Measurements from ENCODE around the gene CCDC81.
"Not testable (repeated sequence)": the region's sequence is repeated elsewhere in the genome, so short reads cannot be mapped to it uniquely, and the experiment has no call there.

The CCDC81 gene

DNA sequence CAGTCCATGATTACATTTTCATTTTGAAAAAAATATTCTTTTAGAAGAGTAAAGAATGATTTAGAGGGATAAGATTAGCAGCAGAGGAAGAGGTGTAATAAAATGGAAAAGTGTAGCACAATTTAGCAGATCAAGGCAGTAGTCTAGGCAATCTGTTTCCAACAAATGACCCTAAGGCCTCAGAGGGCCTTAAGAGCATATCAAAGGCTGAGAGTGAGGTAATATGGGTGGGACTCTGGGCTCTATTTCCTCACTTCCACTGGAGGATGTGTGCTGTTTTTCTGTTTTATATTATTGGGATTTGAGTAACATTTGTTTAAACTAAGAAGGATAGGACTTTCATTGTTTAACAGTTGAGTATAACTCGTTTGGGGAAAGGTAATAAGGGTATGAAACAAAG is 28.8 kb downstream of the CCDC81 start:
- Mint-ChIP-seq H3K4me1 (peaks cover 3% of the 10 kb centered on the region), H3K27me3 (no peaks in the 10 kb centered on the region), H3K4me3 (no peak overlapping the region), H3K27ac (no peak overlapping the region), H3K36me3 (peaks cover 4% of the 10 kb centered on the region), H3K9me3 (no peaks in the 10 kb centered on the region)
- DNase-seq (ENCODE audit: low spot score in 2 of 2) (no peak), ATAC-seq (ENCODE audit: low read depth) (no peak)

DNA sequence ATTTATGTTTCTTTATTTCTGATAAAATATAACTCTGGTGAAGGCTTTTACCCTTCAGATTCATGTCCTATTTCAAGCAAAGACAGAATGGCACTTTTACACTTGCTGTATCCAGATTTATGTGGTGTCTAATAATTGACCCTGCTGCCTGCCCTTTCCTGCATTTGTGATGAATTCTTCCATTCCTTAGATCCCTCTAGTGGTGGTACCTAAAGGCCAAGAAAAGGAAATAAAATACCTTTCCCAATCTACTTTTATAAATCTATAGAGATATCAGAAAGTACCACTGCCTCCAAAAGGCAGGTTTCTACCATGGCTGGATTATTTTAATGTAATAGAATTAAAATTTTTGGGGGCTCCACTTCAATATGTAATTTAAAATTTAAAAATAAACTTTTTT is 34.2 kb downstream of the CCDC81 start:
- H3K4me1 Mint-ChIP-seq, result no peaks in the 10 kb centered on the region
- ATAC-seq (ENCODE audit: low read depth), result no peak
- DNase-seq (ENCODE audit: low spot score in 2 of 2), result no peak
- no peak overlapping the region for H3K4me3 Mint-ChIP-seq
- no peaks in the 10 kb centered on the region for H3K27me3 Mint-ChIP-seq
- H3K9me3 Mint-ChIP-seq, result no peaks in the 10 kb centered on the region
- H3K27ac Mint-ChIP-seq, result no peak overlapping the region
- H3K36me3 Mint-ChIP-seq, result peaks cover 3% of the 10 kb centered on the region

DNA sequence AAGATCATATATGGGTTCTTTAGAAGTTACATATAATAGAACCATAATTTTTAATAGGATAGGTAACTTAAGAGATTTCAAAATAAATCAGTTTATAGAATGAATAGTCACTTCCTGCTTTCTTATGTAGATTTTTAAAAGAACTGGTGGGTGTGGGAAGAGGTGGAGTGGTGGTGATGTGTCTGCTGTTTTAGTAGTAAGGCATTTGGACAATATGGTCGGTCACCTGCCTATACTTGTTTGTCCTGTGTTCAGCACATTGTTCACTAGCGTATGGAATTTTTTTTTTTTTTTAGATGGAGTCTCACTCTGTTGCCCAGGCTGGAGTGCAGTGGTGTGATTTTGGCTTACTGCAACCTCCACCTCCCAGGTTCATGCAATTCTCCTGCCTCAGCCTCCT is 39.3 kb downstream of the CCDC81 start:
- Mint-ChIP-seq H3K27me3 (no peaks in the 10 kb centered on the region), H3K4me1 (no peaks in the 10 kb centered on the region), H3K36me3 (peaks cover 2% of the 10 kb centered on the region), H3K4me3 (no peak overlapping the region), H3K9me3 (no peaks in the 10 kb centered on the region), H3K27ac (no peak overlapping the region)
- DNase-seq (ENCODE audit: low spot score in 2 of 2), result no peak
- no peak for ATAC-seq (ENCODE audit: low read depth)

DNA sequence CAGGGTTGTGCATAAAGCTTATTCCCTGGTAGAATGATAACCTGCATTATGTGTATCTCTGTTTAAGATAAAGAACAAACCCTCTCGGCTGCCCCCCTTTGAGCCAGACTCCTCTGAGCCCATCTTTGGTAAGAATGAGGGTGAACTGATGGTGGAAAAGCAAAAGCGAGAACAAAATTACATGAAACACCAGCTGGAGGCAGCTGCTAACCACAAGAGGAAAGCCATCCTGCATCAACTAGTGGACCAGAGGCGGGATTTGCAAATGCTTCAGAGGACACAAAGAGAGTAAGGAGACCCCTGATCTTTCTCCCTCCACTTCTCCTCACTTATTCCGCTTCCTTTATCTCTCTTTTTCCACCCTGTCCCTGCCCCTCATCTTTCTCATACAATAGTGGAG is 40.3 kb downstream of the CCDC81 start:
- DNase-seq (ENCODE audit: low spot score in 2 of 2) (no peak), ATAC-seq (ENCODE audit: low read depth) (no peak)
- no peaks in the 10 kb centered on the region for H3K9me3 Mint-ChIP-seq
- no peak overlapping the region for H3K4me3 Mint-ChIP-seq
- no peaks in the 10 kb centered on the region for H3K27me3 Mint-ChIP-seq
- H3K4me1 Mint-ChIP-seq, result no peaks in the 10 kb centered on the region
- H3K27ac Mint-ChIP-seq, result no peak overlapping the region
- peaks cover 2% of the 10 kb centered on the region for H3K36me3 Mint-ChIP-seq

GRCh38 chr11:86416494-86416893 is 41.8 kb downstream of the CCDC81 start:
- no peaks in the 10 kb centered on the region for H3K9me3 Mint-ChIP-seq
- ATAC-seq (ENCODE audit: low read depth) (no peak), DNase-seq (ENCODE audit: low spot score in 2 of 2) (no peak)
- peaks cover 2% of the 10 kb centered on the region for H3K36me3 Mint-ChIP-seq
- H3K27me3 Mint-ChIP-seq, result no peaks in the 10 kb centered on the region
- no peaks in the 10 kb centered on the region for H3K4me1 Mint-ChIP-seq
- no peak overlapping the region for H3K27ac Mint-ChIP-seq
- H3K4me3 Mint-ChIP-seq, result no peak overlapping the region

DNA sequence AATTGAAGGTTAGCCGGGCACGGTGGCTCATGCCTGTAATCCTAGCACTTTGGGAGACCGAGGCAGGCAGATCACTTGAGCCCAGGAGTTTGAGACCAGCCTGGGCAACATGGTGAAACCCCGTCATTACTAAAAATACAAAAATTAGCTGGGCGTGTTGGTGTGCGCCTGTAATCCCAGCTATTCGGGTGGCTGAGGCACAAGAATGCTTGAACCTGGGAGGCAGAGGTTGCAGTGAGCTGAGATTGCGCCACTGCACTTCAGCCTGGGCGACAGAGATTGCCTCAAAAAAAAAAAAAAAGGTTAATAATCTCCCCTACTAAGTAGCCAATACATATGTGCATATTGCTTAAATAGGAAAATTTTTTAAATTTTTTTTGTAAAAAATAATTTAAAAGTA is 42.3 kb downstream of the CCDC81 start:
- DNase-seq (ENCODE audit: low spot score in 2 of 2); ATAC-seq (ENCODE audit: low read depth); H3K4me3 Mint-ChIP-seq; H3K9me3 Mint-ChIP-seq; H3K27ac Mint-ChIP-seq; H3K4me1 Mint-ChIP-seq; H3K27me3 Mint-ChIP-seq; H3K36me3 Mint-ChIP-seq: not testable (repeated sequence)

GRCh38 chr11:86418106-86418505 is 43.4 kb downstream of the CCDC81 start:
- ATAC-seq (ENCODE audit: low read depth), result no peak
- H3K36me3 Mint-ChIP-seq, result peaks cover 2% of the 10 kb centered on the region
- DNase-seq (ENCODE audit: low spot score in 2 of 2), result no peak
- no peak overlapping the region for H3K4me3 Mint-ChIP-seq
- no peak overlapping the region for H3K27ac Mint-ChIP-seq
- no peaks in the 10 kb centered on the region for H3K27me3 Mint-ChIP-seq
- no peaks in the 10 kb centered on the region for H3K9me3 Mint-ChIP-seq
- H3K4me1 Mint-ChIP-seq, result no peaks in the 10 kb centered on the region

DNA sequence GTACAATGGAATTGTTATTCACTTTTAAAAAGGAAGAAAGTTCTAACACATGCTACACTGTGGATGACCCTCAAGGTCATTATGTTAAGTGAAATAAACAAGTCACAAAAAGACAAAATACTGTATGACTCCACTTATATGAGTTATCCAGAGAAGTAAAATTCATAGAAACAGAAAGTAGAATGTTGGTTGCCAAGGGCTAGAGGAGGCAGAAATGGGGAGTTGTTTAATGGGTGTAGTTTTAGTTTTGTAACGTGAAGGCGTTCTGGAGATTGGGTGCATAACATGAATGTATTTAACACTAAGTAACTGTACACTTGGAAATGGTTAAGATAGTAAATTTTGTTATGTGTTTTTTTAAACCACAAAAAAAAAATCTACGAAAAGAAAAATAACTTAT is 43.8 kb downstream of the CCDC81 start:
- ATAC-seq (ENCODE audit: low read depth), result no peak
- H3K9me3 Mint-ChIP-seq, result no peaks in the 10 kb centered on the region

GRCh38 chr11:86418917-86419316 is 44.2 kb downstream of the CCDC81 start:
- Mint-ChIP-seq H3K4me3 (no peak overlapping the region), H3K4me1 (no peaks in the 10 kb centered on the region), H3K9me3 (no peaks in the 10 kb centered on the region), H3K36me3 (peaks cover 2% of the 10 kb centered on the region), H3K27ac (no peak overlapping the region), H3K27me3 (no peaks in the 10 kb centered on the region)
- DNase-seq (ENCODE audit: low spot score in 2 of 2), result no peak
- no peak for ATAC-seq (ENCODE audit: low read depth)

More for the DNA sequence above, 43.8 kb downstream of the CCDC81 start:
- no peak overlapping the region for H3K27ac Mint-ChIP-seq
- peaks cover 2% of the 10 kb centered on the region for H3K36me3 Mint-ChIP-seq
- H3K4me1 Mint-ChIP-seq, result no peaks in the 10 kb centered on the region
- H3K4me3 Mint-ChIP-seq, result no peak overlapping the region
- H3K27me3 Mint-ChIP-seq, result no peaks in the 10 kb centered on the region
- no peak for DNase-seq (ENCODE audit: low spot score in 2 of 2)

DNA sequence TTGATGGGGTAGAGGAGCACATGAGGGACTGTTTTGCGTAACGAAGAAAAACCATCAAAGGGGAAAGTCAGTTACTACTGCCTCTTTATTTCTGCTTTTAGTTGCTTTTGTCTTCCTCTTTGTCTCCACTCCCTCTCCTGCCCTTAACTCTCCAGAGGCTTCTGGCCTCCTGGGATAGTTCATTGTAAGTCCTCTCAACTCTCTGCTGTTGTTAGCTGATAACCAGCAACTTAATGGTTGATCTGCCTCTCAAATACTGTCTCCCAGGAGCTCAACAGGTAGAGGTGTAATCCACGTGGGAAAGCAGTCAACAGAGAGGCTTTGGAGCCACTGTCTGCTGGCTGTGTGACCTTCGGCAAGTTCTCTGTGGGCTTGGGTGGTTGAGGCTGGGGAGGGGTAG is 47.3 kb downstream of the CCDC81 start:
- Mint-ChIP-seq H3K9me3 (peaks cover 5% of the 10 kb centered on the region), H3K27me3 (no peaks in the 10 kb centered on the region), H3K27ac (no peak overlapping the region), H3K4me1 (no peaks in the 10 kb centered on the region), H3K36me3 (no peaks in the 10 kb centered on the region), H3K4me3 (no peak overlapping the region)
- ATAC-seq (ENCODE audit: low read depth), result no peak
- no peak for DNase-seq (ENCODE audit: low spot score in 2 of 2)

GRCh38 chr11:86422371-86422770 is 47.7 kb downstream of the CCDC81 start:
- no peaks in the 10 kb centered on the region for H3K27me3 Mint-ChIP-seq
- H3K9me3 Mint-ChIP-seq, result peaks cover 8% of the 10 kb centered on the region
- H3K36me3 Mint-ChIP-seq, result no peaks in the 10 kb centered on the region

DNA sequence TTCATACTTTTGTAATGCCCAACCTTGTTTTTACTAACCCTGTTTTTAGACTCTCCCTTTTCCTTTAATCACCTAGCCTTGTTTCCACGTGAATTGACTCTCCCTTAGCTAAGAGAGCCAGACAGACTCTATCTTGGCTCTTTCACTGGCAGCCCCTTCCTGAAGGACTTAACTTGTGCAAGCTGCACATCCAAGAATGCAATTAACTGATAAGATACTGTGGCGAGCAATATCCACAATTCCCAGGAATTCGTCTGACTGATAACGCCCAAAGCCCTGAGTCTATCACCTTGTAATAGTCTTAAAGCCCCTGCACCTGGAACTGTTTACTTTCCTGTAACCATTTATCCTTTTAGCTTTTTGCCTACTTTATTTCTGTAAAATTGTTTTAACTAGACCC is 48.8 kb downstream of the CCDC81 start:
- H3K4me1 Mint-ChIP-seq; H3K27me3 Mint-ChIP-seq; DNase-seq (ENCODE audit: low spot score in 2 of 2); H3K4me3 Mint-ChIP-seq; H3K9me3 Mint-ChIP-seq; H3K36me3 Mint-ChIP-seq; H3K27ac Mint-ChIP-seq; ATAC-seq (ENCODE audit: low read depth): not testable (repeated sequence)

More at GRCh38 chr11:86422371-86422770, 47.7 kb downstream of the CCDC81 start:
- DNase-seq (ENCODE audit: low spot score in 2 of 2) (no peak), ATAC-seq (ENCODE audit: low read depth) (no peak)
- no peak overlapping the region for H3K4me3 Mint-ChIP-seq
- no peak overlapping the region for H3K27ac Mint-ChIP-seq
- no peaks in the 10 kb centered on the region for H3K4me1 Mint-ChIP-seq

- H3K36me3 Mint-ChIP-seq, result no peaks in the 10 kb centered on the region
- peaks cover 8% of the 10 kb centered on the region for H3K9me3 Mint-ChIP-seq
- no peak for DNase-seq (ENCODE audit: low spot score in 2 of 2)
- no peak overlapping the region for H3K4me3 Mint-ChIP-seq
- H3K4me1 Mint-ChIP-seq, result no peaks in the 10 kb centered on the region
- no peak overlapping the region for H3K27ac Mint-ChIP-seq
- ATAC-seq (ENCODE audit: low read depth), result no peak
- peaks cover 1% of the 10 kb centered on the region for H3K27me3 Mint-ChIP-seq
Measured at GRCh38 chr11:86427441-86427840, 52.8 kb downstream of the CCDC81 start.

- H3K27me3 Mint-ChIP-seq, result peaks cover 1% of the 10 kb centered on the region
- H3K36me3 Mint-ChIP-seq, result no peaks in the 10 kb centered on the region
- ATAC-seq (ENCODE audit: low read depth), result peak; percentile 26
- no peaks in the 10 kb centered on the region for H3K4me1 Mint-ChIP-seq
- no peak for DNase-seq (ENCODE audit: low spot score in 2 of 2)
- peak overlapping the region; percentile 80 for H3K4me3 Mint-ChIP-seq
- H3K9me3 Mint-ChIP-seq, result peaks cover 6% of the 10 kb centered on the region
- no peak overlapping the region for H3K27ac Mint-ChIP-seq
Measured at GRCh38 chr11:86431258-86431657, 56.6 kb downstream of the CCDC81 start.

DNA sequence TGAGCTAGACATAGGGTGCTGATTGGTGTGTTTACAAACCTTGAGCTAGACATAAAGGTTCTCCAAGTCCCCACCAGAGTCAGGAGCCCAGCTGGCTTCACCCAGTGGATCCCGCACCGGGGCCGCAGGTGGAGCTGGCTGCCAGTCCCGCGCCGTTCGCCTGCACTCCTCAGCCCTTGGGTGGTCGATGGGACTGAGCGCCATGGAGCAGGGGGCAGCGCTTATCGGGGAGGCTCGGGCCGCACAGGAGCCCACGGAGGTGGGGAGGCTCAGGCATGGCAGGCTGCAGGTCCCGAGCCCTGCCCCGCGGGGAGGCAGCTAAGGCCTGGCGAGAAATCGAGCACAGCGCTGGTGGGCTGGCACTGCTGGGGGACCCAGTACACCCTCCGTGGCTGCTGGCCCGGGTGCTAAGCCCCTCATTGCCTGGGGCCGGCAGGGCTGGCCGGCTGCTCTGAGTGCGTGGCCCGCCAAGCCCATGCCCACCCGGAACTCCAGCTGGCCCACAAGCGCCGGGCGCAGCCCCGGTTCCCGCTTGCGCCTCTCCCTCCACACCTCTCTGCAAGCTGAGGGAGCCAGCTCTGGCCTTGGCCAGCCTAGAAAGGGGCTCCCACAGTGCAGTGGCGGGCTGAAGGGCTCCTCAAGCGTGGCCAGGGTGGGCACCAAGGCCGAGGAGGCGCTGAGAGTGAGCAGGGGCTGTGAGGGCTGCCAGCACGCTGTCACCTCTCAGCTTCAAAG is 58.8 kb downstream of the CCDC81 start:
- not testable (repeated sequence) for H3K9me3 Mint-ChIP-seq; H3K27ac Mint-ChIP-seq; H3K27me3 Mint-ChIP-seq; H3K36me3 Mint-ChIP-seq; H3K4me1 Mint-ChIP-seq; ATAC-seq (ENCODE audit: low read depth); DNase-seq (ENCODE audit: low spot score in 2 of 2); H3K4me3 Mint-ChIP-seq
